HG02678 (cell line): ENCODE measurements around the gene HS6ST3.

Experiments
- ATAC-seq: cut with Tn5 transposase; IDR thresholded peaks from one replicate; pipeline ENCODE4 v1.9.1; 2021; ENCODE audit warnings: mild to moderate bottlenecking, moderate library complexity; ENCODE audit not compliant: unreplicated experiment

The HS6ST3 gene

DNA sequence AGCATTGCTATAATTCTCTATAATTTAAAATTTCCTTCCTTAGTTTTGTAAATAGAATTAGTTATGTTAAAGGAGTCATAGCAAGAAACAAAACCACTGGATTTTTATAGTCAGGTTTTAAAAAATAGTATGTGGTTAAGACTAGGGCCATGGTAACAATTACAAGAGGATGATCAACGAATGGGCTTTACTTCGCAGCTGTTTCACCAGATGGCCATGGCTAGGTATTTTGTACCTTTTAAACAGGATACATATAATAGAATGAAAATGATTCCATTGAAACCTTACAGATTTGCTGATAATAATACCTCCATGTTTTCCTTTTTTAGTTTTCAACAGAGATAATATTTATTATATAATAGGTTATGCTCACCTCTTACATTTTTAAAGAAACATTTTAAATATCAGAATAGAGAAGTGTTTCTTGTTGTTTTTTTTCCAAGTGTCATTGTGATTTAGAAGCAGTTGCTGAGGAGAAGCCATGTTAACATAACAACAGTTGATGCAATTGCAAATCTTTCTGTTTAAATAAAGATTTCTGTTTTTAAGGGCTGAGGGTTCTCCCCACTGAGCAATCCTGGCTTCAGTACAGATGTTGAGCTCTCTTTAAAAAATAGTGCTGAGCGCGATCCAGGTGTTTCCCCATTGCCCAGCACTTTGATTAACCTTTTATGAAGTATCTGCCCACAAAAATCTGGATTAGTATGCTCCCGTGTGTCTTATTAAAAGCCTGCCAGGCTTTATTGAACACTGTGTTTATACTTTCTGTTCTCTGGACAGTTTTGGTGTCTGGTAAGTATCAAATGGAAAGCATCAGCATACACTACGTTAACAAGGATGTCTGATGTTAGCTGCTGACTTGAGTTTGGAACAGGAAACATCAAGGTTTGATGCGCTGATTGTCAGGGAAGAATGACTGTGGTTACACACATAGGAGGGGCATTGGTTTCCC, 205.3 kb downstream of the HS6ST3 start:
- ATAC-seq, result no peak

DNA sequence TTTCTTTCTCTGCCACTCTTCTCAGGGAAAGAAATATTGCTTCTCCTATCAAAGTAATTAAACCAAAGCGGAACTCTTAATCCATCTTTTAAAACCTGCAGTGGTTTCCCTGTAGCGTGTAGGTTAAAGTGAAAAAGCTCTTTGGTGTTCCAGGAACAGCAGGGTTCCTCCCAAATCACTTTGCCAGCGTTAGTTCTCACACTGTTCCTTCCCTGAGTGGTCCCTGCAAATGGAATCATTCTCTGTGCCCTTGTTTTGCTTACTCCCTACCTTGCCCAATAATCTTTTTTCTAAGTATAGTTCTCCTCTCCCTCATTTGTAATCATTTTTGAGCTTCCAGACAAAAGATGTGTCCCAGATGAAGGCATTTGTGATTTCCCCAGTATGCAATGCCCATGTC, 207.5 kb downstream of the HS6ST3 start:
- ATAC-seq, result no peak

DNA sequence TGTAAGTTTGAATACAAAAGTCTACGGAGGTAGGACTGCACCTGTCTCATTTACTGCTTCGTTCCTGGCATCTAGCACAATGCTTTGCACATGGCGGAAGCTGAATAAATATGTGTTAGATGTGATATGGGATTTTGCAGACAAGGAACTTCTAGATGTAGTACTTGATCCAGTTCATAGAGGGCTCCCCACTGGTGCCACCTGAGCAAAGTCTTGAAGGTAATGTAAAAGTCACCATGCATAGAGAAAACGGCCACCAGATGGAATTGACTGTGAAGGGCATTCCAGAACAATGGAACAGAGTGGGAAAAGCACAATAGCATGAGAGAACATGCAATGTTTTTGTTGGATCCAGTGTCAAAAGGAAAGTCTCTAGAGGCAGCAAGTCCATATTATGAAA, 209.3 kb downstream of the HS6ST3 start:
- ATAC-seq, result no peak

DNA sequence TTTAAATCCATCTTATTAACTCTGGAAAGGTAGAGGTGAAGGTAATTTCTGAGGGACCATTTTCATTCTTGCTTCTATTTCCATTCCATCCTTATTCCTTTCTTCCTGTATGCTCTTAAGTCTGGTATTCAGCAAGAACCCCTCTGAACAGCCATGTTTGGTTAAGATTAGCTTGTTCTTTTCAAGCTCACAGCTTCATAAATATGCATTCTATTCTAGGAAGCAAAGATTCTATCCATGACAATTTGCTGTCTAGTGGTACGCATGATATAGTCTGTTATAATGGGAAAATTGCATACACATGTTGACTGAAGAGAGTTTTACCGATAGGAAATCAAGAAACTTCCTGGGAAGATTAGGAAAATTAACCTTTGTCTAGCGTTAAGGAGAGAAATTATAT, 218.7 kb downstream of the HS6ST3 start:
- ATAC-seq, result no peak

DNA sequence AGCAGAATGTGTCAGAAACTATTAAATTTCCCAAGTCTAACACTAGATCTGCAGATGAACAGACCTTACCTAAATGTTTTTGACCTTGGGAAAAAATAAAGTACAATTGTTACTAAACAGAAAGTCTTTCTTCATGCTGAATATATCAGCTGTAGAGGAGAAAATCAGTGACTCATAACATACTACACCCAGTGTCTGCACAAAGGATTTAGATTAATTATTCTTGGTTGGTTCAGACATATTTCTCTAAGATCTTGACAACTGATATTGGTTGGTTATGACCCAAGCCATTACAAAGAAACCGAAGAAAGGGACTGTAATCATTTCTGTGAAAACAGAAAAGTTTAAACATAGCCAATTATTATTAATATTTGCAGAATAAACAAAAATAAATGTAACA, 225.1 kb downstream of the HS6ST3 start:
- no peak for ATAC-seq

DNA sequence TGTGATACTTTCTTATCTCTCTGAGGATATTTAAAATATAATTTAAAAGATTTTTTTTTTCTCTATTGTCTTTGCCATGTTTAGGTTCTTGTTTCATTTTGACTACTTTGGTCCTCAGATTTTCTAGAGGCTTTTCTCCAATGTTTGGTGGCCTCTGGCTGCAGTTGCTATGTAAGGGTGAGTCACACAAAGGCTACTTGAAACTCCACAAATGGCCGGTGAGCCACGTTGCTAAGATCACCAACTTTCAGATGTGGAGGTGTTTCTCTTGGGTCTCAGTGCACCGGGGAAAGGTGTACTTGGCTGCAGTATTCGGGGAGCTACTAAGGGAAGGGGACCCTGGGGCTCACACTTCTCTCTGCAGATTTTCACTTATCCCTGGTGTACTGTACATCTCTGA, 248.1 kb downstream of the HS6ST3 start:
- no peak for ATAC-seq

DNA sequence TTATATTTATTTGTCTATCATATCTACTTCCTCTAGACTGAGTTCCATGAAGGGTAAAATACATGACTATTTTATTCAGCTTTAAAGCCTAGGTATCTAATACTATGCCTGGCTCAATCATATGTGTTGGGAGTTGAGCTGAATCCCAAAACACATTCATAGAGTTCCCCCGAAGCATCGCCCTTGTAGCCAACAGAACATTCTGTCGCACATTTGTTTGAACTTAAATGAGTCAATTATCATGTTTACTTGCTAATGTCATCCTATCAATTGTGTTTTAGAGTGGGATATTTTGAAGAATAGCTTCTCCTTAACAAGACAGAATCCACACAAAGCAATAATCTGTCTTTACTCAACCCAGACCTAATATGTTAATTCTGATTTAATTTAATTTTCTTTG, 252.4 kb downstream of the HS6ST3 start:
- ATAC-seq, result no peak

DNA sequence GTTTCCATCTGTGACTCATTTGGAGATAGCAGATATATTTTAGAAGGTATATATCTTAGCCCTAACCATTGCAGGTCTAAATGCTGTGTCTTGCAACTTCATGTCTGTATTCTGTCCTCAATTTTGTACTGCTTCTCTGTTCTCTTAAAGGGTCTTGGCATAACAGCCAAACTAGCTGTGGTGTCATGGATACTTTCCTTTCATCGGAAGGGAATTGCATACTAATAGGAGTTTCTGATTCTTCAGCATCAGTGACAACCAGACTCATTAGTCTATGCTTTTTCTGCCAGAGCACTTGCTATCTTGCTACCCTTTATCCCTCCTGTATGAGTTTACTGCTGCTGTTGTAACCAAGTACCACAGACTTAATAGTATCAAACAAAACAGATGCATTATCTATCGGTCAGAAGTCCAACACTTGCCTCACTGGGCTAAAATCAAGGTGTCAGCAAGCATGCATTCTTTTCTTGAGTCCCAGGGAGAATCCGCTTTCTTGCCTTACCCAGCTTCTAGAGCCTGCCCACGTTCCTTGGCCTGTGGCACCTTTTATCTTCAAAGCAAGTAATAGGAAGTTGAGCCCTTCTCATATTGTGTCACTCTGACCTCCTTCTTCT, 253.1 kb downstream of the HS6ST3 start:
- no peak for ATAC-seq

DNA sequence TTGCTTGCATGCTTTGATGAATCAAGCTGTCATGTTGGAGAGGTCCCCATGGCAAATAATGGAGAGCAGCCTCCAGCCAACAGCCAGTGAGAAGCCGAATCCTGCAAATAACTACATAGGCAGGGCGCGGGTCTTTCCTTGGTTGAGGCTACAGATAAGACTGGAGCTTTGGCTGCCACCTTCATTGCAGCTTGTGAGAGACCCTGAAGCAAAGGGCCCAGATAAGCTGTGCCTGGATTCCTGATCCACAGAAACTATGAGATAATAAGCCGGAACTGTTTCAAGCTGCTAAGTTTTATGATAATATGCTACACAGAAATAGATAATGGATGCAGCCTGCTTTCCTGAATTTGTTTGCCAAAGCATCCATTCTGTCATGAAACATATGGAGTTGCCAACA, 257.0 kb downstream of the HS6ST3 start:
- ATAC-seq, result no peak

DNA sequence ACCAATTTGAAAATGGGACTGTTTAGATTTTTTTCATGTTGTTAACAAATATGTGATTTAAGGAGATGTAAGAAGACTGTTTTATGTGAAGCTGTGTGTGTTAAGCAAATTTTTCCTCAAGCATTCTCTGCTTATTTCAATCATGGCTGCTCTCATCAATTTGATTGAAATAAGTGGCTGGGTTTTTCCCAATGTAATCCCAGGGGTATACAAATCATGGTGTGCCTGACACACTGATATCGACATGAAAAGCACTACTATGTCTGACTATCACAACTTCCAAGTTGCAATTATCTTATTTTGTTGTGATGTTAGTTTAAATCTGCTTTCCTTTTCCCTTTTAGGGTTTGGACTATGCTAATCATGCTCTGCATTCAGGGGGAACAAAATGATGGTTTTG, 283.7 kb downstream of the HS6ST3 start:
- ATAC-seq, result no peak

DNA sequence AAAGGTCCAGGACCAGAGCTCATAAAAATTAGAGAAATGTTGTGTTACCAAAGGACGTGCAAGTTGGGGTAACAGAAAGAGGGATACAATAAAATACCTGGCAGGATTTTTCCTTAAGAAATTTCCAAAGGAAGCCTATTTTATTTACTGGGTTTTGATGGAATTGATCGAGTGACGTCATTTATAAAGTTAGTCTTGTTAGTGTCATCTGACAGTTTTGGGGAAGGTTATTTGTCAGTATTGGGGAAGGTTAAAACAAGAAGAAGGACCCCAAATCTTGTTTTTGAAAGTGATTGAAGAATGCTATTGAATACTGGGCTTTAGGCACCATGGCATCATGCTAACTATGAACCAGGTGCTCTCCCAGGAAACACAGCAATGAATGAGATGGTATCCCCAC, 287.9 kb downstream of the HS6ST3 start:
- no peak for ATAC-seq

DNA sequence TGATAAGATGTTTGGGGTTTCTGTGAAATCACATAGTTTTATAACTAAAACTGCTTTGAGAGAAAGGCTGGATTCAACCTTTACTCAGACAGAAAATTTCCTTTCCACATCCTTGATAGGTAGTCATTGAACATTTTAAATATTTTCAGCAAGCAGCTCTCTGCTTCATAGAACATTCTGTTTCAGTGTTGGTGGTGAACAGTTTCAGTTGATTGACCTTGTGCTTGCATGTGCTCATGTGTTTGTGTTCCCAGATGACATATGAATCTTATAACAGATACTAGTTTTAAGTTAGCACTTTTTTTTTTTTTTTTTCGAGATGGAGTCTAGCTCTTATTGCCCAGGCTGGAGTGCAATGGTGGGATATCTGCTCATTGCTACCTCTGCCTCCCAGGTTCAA, 290.1 kb downstream of the HS6ST3 start:
- no peak for ATAC-seq

DNA sequence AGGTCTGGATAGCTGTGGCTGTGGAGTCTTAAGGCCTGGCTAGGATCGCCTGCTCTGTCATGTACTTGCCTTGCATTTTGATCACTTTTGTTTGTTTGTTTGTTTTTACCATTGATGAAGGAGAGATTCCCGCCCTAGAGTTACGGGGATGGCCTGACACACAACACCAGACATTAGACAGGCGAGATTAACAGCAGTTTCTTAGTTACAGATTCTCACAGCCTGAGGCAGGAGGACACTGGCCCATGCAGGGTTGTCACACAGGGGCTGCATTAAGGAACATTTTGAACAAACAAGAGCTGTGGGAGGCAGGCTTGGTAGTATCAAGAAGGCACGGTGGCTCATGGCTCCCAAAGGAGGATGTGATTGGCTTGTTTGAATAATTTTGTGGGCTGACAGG, 291.8 kb downstream of the HS6ST3 start:
- no peak for ATAC-seq

DNA sequence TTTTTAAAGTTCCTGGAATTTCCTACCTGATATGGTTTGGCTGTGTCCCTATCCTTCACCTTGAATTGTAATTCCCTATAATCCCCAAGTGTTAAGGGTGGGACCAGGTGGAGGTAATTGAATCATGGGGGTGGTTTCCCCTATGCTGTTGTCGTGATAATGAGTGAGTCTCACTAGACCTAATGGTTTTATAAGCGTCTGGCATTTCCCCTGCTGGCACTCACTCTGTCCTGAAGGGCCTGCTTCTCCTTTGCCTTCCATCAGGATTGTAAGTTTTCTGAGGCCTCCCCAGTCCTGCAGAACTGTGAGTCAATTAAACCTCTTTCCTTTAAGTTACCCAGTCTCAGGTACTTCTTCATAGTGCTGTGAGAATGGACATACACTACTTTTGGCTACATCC, 298.7 kb downstream of the HS6ST3 start:
- no peak for ATAC-seq

DNA sequence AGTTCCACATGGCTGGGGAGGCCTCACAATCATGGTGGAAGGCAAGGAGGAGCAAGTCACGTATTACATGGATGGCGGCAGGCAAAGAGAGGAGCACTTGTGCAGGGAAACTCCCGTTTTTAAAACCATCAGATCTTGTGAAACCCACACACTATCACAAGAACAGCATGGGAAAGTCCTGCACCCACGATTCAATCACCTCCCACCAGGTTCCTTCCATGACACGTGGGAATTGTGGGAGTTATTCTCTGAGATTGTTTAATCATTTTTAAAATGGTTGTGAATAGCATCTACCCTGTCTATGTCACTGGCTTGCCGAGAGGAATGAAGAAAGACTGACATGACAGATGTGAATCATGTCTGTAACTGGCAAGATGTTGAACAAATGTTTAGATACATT, 301.7 kb downstream of the HS6ST3 start:
- ATAC-seq, result no peak

DNA sequence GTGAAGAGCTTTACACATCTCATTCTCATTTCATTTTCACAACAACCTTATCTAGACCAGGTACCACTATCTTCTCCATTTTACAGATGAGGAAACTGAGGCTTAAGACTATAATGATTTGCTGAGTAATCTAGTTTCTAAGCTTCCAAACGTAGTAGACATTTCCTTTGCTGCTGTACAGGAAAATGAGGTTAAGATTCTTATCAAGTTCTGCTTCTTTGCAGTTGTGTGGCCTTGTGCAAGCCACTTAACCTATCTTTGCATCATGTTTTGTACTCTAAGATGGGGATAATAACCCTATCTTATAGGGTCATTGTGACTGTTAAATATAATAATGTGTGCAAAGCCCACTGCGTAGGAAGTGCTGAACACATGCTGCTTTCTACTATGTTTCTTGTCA, 307.9 kb downstream of the HS6ST3 start:
- no peak for ATAC-seq

DNA sequence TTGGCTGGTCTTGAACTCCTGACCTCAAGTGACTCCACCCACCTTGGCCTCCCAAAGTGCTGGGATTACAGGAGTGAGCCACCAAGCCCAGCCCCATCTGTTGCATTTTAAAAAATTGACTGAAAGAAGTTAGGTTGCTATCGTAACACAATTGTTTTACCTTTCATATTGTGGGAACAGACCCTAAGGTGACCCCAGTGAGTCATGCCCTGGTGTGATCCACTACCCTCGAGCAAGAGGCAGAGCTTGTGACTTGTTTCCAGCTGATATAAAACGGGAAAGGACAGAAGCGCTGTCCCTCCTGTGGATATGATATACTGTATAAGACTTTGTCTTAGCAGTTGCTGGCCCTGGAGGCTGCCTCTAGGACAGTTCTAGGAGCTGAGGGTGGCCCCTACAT, 308.6 kb downstream of the HS6ST3 start:
- ATAC-seq, result no peak

DNA sequence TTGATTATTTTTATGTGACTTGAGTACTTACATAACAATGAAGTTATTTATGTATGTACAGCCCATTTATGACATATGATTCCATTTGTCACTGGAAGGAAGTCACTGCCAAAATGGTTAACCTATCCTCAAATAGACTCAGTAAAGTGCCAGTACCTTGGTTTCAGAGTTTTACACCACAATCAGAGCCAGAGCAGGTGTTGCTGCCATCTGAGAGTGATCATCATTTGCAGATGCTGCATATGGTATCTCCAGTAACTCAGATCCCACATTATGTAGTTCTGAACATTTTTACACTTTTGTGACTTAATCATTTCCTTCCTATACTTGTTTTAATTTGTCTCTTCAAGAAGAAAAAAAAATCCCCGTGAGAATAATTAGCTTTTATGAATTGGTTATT, 313.3 kb downstream of the HS6ST3 start:
- no peak for ATAC-seq

DNA sequence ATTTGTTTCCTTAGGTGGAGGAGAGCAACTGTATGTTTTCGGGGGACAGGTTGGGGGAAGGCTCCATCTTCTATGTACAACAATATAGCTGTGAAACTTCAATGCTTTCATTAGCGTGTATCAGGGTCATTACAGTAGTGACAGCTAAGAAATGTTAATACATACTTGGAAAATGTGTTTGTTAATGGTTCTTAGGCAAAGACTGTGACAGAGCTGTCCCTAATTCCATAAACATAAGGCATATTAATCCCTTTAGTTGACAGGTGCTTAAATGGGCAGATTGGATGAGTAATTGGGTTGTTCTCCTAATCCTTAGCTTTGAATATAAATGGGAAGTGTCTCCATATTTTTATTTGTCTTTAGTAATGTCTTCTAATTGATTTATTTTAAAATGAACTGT, 313.7 kb downstream of the HS6ST3 start:
- ATAC-seq, result no peak

DNA sequence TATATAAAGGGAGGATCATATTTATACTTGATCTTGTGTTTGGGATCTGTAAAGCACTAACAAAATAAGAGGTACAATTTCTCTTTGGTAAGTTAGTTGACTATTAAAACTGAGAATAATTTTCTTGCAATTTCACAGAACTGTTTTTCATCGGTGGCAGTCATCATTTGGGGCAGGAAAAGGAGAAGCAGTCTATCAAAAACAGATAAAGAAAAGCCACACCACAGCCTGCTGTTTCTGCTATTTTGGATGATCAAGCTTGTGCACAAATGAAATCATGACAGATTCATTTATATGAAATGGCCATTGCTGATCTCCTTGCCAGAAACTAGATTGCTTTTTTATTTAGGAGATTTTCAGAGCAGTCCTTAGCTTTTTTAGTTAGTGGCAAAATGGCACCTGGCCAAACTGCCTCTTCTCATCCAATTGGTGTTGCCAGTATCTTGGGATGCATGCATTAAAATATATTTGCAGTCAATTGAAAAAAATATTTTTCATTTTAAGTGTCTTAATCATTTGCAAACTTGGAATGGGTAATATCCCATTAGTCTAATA, 326.0 kb downstream of the HS6ST3 start:
- no peak for ATAC-seq

DNA sequence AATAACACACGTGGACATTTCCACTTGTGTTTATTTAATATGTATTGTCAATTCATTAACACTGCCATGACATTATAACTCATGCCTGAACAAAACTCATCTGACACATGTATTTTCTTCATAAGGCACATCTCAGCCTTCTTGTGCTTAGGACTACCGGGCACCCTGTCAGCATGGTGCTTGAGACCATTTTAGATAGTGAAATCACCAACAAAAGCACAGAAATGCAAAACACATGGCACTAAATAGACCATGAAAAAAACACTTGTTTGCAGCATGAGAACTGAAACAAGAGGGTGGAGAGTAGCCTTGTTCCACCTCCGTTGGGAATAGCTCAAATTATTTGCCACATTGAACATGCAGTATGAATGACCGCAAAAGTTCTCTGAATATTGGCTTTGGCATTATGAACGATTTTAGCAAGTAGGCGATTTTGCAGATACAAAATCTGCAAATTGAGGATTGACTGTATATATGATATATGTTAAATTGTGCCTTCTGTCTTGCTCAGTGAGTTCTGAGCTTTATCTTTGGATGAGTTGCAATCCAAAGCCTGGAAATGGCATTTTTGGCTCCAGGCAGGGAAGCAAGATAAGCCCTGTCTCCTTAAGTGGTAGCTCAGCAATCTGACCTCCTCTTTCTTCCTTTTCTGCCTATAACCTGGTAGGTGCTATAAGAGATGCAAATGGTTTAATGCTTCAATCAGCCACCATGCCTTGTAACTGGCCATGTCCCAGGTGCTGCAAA, 328.2 kb downstream of the HS6ST3 start:
- no peak for ATAC-seq

DNA sequence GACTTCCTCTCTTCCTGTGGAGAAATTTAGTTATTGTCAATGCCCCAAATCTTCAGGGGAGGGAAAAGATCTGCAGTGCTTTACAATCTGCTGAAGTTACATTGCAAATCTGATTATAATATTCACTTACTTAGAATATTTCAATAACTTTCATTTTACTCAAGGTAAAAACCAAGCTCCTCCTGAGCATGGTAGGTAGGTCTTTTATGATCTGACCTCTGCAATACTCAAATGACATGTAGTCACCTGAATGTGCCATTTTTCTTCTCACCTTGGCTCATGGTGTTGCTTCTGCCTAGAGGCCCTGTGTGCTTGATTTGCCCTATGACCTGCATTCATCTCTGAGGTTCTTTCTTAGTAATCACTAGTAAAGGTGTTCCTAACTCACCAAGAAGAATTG, 331.4 kb downstream of the HS6ST3 start:
- ATAC-seq, result no peak
